CD4-positive, alpha-beta T cell treated with Interleukin-15 for 1 hour (primary cell): ENCODE measurements around the gene NEUROG1.

Source experiments
- DNase-seq: peaks from one replicate; pipeline ENCODE4 v3.0.0-alpha.2; 2020

NEUROG1 gene

GRCh38 chr5:135561266-135561665, 25.5 kb upstream of the NEUROG1 start:
- DNase-seq, result no peak

- peak; percentile 58 for DNase-seq
Measured at GRCh38 chr5:135560858-135561257, 25.1 kb upstream of the NEUROG1 start.

GRCh38 chr5:135559354-135559753, 23.6 kb upstream of the NEUROG1 start:
- DNase-seq, result no peak

- DNase-seq, result no peak
Measured at GRCh38 chr5:135557076-135557838, 21.5 kb upstream of the NEUROG1 start.

GRCh38 chr5:135556620-135557019, 20.9 kb upstream of the NEUROG1 start:
- DNase-seq, result no peak

- DNase-seq, result no peak
Measured at GRCh38 chr5:135555530-135555929, 19.8 kb upstream of the NEUROG1 start.

- DNase-seq, result no peak
Measured at GRCh38 chr5:135553688-135554462, 18.1 kb upstream of the NEUROG1 start.

- DNase-seq, result peak; percentile 44
Measured at GRCh38 chr5:135551593-135552447, 16.1 kb upstream of the NEUROG1 start.

- DNase-seq, result no peak
Measured at GRCh38 chr5:135549413-135549812, 13.6 kb upstream of the NEUROG1 start.

- DNase-seq, result no peak
Measured at GRCh38 chr5:135547590-135548254, 12.0 kb upstream of the NEUROG1 start.

- no peak for DNase-seq
Measured at GRCh38 chr5:135546912-135547311, 11.1 kb upstream of the NEUROG1 start.

- DNase-seq, result no peak
Measured at GRCh38 chr5:135546101-135546500, 10.3 kb upstream of the NEUROG1 start.

- no peak for DNase-seq
Measured at GRCh38 chr5:135545099-135545498, 9.3 kb upstream of the NEUROG1 start.

GRCh38 chr5:135543485-135544304, 7.9 kb upstream of the NEUROG1 start:
- DNase-seq, result no peak

GRCh38 chr5:135543001-135543484, 7.3 kb upstream of the NEUROG1 start:
- DNase-seq, result no peak

- no peak for DNase-seq
Measured at GRCh38 chr5:135541807-135542502, 6.2 kb upstream of the NEUROG1 start.

GRCh38 chr5:135539430-135540005, 3.8 kb upstream of the NEUROG1 start:
- no peak for DNase-seq

GRCh38 chr5:135538261-135538660, 2.5 kb upstream of the NEUROG1 start:
- no peak for DNase-seq

- DNase-seq, result no peak
Measured at GRCh38 chr5:135537745-135538144, 2.0 kb upstream of the NEUROG1 start.

- no peak for DNase-seq
Measured at GRCh38 chr5:135537271-135537670, 1.5 kb upstream of the NEUROG1 start.

- DNase-seq, result no peak
Measured at GRCh38 chr5:135535420-135535819, 344 bp downstream of the NEUROG1 start.
